ENCODE measurements around the gene CA9. TPM values are rescaled to one million over a fixed set of nuclear protein-coding genes. Genes with fewer than 3 reads are reported as not detected.

Gene CA9
- total and polyA plus RNA-seq, 9 of the 15 experiments (the other 6 are each of a cell fraction or from before 2014, with no cell fraction given), result 0.15 to 10.6 (median 0.60) TPM; not detected in 4

- TF ChIP-seq ATF2 (CRISPR knock-in tag; IDR thresholded peaks at IDR 0.05) (no peak), ZNF699 (CRISPR knock-in tag; IDR thresholded peaks at IDR 0.05; ENCODE audit: insufficient replicate concordance) (no peak), ZNF766 (CRISPR knock-in tag; conservative IDR thresholded peaks at IDR 0.05) (no peak), PTBP1 (IDR thresholded peaks at IDR 0.05; ENCODE audit: low read depth, low read length) (no peak), NFE2 (IDR thresholded peaks at IDR 0.05; ENCODE audit: low read depth) (no peak), RNF219 (CRISPR knock-in tag; IDR thresholded peaks at IDR 0.05) (no peak), CBX8 (IDR thresholded peaks at IDR 0.05; ENCODE audit: borderline replicate concordance, extremely low read depth, low read depth, low read length, poor library complexity, severe bottlenecking) (no peak)
Measured at GRCh38 chr9:35684921-35685320, 11.2 kb downstream of the CA9 start (continued).

Measured in K562 (cell line).